GM13976 (cell line): Measurements from ENCODE around the gene AGBL2.
"Not testable (repeated sequence)": the region's sequence is repeated elsewhere in the genome, so short reads cannot be mapped to it uniquely, and the experiment has no call there.

ENCODE experiments used
- DNase-seq: peaks from one replicate; pipeline ENCODE4 v3.0.0; 2012; ENCODE audit warnings: low spot score
- in situ Hi-C: fragments of 300-500 bp; cut with MboI; formaldehyde crosslinking; loops from one replicate; pipeline ENCODE4 v1.12.0; 2022; ENCODE audit warnings: low sequenced_read_pairs, mixed read lengths, inconsistent platforms; ENCODE audit not compliant: unreplicated experiment
- TF ChIP-seq, protein P1 (sequence below): IDR thresholded peaks from 2 replicates; pipeline ENCODE4 v1.5.1; 2012; ENCODE audit warnings: borderline replicate concordance, mild to moderate bottlenecking; ENCODE audit not compliant: insufficient read depth; ENCODE audit errors: extremely low read depth, missing control alignments, control extremely low read depth

Gene AGBL2, protein sequence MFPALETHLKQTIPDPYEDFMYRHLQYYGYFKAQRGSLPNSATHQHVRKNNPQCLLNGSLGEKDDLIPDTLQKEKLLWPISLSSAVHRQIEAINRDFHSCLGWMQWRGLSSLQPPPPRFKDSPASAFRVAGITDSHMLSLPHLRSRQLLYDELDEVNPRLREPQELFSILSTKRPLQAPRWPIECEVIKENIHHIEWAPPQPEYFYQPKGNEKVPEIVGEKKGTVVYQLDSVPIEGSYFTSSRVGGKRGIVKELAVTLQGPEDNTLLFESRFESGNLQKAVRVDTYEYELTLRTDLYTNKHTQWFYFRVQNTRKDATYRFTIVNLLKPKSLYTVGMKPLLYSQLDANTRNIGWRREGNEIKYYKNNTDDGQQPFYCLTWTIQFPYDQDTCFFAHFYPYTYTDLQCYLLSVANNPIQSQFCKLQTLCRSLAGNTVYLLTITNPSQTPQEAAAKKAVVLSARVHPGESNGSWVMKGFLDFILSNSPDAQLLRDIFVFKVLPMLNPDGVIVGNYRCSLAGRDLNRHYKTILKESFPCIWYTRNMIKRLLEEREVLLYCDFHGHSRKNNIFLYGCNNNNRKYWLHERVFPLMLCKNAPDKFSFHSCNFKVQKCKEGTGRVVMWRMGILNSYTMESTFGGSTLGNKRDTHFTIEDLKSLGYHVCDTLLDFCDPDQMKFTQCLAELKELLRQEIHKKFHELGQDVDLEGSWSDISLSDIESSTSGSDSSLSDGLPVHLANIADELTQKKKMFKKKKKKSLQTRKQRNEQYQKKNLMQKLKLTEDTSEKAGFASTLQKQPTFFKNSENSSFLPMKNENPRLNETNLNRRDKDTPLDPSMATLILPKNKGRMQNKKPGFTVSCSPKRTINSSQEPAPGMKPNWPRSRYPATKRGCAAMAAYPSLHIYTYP

DNA sequence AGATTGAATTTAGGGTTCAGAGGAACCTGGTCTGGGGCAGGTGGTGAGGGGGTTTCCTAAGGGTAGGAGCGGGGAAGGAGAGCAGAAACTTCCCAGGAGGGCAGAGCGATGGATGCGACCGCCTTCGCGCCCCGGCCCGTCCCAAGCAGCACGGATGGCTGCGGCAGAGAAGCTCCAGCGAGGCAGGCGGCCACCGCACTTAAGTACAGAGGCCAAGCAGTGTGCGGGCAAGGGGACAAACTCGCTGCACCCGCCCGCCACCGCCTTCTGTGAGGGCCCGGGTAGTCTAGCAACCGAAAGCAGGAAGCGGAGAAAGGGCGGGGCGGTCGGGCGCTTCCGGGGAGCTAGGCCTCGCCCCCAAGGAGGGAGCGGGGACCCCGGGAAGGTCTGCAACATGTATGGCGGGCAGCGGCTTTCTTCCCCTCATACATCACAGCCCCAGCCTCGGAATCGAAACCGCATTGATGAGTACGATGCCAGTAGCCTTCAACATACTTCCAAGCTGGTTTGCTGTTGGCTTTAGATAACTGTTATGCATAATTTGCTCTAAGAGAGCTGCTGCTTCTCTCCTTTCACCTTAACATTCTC, at the start of gene AGBL2:
Gene AGBL2 (minus strand): TSS at position 288 of the 588 bp plus-strand sequence. CDS start 719 bp downstream, outside the sequence.
- TF ChIP-seq, protein P1, sequence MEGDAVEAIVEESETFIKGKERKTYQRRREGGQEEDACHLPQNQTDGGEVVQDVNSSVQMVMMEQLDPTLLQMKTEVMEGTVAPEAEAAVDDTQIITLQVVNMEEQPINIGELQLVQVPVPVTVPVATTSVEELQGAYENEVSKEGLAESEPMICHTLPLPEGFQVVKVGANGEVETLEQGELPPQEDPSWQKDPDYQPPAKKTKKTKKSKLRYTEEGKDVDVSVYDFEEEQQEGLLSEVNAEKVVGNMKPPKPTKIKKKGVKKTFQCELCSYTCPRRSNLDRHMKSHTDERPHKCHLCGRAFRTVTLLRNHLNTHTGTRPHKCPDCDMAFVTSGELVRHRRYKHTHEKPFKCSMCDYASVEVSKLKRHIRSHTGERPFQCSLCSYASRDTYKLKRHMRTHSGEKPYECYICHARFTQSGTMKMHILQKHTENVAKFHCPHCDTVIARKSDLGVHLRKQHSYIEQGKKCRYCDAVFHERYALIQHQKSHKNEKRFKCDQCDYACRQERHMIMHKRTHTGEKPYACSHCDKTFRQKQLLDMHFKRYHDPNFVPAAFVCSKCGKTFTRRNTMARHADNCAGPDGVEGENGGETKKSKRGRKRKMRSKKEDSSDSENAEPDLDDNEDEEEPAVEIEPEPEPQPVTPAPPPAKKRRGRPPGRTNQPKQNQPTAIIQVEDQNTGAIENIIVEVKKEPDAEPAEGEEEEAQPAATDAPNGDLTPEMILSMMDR, result no peak
- in situ Hi-C loops, result no loop called here
- peak; percentile 93 for DNase-seq

DNA sequence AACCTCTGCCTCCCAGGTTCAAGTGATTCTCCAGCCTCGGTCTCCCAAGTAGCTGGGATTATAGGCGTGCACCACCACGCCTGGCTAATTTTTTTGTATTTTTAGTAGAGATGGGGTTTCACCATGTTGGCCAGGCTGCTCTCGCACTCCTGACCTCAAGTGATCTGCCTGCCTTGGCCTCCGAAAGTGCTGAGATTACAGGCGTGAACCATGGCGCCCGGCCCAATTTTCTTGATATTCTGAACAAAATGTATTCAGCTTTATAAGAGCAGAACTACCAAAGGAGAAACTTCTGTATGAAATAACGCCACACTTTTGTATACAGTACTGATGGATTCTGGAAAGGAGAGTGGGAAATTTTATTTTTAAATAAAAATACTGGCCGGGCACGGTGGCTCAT, 44.1 kb upstream of the AGBL2 start:
- DNase-seq, in situ Hi-C loops: not testable (repeated sequence)

DNA sequence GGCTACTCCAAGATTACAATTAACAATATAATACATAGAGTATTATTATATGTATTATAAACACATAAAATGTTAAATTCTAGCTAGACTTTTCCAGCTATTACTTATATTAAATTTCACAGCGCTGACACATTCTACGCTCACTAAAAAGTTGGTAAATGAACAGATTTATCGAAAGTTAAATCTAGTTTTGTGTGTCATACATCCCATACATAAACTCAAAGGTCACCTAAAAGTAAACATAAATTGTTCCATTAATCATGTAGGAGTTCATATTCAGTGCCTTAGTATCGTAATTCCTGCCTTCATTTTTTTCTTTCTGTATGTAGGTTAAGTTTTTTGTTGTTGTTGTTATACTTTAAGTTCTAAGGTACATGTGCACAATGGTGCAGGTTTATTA, 41.0 kb upstream of the AGBL2 start:
- DNase-seq, result no peak
- in situ Hi-C loops, result no loop called here
- TF ChIP-seq, protein P1, result no peak

DNA sequence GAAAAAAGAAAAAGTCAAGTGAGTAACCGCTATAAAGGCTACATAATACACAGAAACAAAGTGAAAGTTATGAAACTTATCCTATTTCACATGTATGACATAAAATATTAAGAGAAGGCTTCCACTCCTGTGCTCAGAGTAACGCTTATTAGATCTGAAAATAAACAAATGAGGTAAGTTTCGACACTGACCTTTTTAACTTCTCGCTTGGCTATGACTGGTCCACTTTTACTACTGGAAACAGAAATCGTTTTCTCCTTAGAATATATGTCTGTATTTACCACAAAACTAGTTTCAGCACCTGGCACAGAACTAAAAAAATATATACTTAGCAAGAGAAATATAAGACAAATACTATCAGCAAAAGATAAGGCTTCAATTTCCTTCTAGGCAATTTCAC, 35.6 kb upstream of the AGBL2 start:
- no peak for DNase-seq
- TF ChIP-seq, protein P1, result no peak
- in situ Hi-C loops, result no loop called here

DNA sequence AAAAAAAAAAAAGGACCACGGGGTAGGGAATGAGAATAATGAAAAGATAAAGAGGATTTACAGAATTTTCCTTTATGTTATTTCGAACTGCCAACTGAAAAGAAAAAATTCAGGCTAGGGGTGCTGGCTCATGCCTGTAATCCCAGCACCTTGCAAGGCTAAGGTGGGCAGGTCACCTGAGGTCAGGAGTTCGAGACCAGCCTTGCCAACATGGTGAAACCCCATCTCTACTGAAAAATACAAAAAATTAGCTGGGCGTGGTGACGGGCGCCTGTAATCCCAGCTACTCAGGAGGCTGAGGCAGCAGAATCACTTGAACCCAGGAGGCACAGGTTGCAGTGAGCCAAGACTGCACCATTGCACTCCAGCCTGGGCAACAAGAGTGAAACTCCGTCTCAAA, 27.3 kb upstream of the AGBL2 start:
- DNase-seq, in situ Hi-C loops: not testable (repeated sequence)

DNA sequence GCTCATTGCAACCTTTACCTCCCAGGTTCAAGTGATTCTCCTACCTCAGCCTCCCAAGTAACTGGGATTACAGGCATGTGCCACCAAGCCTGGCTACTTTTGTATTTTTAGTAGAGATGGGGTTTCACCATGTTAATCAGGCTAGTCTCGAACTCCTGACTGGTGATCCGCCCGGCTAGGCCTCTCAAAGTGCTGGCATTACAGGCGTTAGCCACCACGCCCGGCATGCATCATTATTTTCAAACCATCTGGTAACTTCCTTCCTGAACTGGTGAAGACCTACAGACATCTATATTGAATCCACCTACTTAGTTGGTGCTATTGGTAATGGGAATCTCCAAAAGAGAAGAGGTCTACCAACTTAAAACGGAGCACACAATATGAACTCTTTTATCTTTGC, 22.6 kb upstream of the AGBL2 start:
- DNase-seq, in situ Hi-C loops: not testable (repeated sequence)

DNA sequence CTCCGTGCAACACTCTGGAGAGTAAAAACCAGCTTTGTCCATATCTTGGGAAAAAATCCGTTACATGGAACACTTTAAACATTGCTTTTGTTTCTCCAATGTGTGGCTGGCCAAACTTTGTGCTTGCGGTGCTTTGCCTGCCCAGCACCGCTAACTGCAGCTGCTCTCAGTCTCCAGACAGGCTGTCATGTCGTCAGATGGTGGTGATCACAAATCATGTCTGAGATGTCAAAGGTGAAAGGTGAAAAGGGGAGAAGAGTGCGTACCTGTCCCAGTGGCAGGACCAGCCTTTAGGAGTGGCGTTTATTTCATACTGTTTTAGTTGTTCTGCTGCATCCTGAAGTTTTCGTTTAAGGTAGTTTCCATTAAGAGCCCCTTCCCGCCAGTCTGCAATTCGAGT, 17.1 kb upstream of the AGBL2 start:
- TF ChIP-seq, protein P1, result no peak
- no peak for DNase-seq
- in situ Hi-C loops, result no loop called here

DNA sequence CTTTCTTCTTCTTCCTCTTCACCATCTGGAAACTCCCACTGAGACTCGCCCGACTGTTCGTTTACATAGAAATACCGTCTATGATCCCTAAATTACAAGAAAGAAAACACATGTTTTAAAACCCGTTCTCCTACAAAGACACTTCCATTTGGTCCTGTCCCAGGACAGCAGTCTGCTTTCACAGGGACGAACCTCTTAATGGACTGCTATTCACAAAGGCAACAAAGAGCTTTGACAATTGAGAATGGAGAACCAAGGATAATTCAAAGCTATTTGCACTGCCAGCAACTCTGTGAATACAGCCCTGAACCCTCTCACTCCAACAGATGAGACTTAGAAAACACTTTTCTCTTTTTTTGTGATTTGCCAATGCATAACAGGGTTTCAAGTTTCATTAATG, 16.3 kb upstream of the AGBL2 start:
- TF ChIP-seq, protein P1, result no peak
- in situ Hi-C loops, result no loop called here
- DNase-seq, result no peak
